Middle frontal gyrus (tissue), 1 donor: ENCODE measurements around the gene PRR14.

Experiments
- DNase-seq: peaks from one replicate; pipeline ENCODE4 v3.0.0-alpha.2; 2015; ENCODE audit warnings: low spot score; ENCODE audit errors: extremely low spot score

PRR14 gene

GRCh38 chr16:30658731-30659506, 8.2 kb downstream of the PRR14 start:
- peak; percentile 93 for DNase-seq

GRCh38 chr16:30659507-30660423, 9.0 kb downstream of the PRR14 start:
- no peak for DNase-seq

GRCh38 chr16:30660424-30661261, 9.9 kb downstream of the PRR14 start:
- DNase-seq = no peak

GRCh38 chr16:30662449-30662848, 11.7 kb downstream of the PRR14 start:
- DNase-seq = no peak

DNA sequence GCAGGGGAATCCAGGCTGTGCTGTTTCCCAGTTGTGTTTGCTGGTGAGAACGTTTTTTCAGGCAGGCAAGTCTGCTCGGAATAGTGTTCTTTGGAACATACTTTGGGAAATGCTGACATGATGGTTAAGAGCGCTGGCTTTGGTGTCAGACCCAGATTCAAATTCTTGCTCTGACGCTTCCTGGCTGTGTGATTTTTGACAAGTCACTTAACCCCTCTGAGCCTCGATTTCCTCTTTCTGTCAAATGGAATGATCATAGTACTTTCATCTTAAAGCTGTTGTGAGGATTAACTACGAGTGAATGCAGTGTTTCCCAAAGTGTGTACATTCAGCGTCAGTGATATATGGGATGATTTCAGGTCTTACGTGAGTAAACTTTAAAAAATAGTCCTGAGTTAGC, 12.3 kb downstream of the PRR14 start:
- no peak for DNase-seq

DNA sequence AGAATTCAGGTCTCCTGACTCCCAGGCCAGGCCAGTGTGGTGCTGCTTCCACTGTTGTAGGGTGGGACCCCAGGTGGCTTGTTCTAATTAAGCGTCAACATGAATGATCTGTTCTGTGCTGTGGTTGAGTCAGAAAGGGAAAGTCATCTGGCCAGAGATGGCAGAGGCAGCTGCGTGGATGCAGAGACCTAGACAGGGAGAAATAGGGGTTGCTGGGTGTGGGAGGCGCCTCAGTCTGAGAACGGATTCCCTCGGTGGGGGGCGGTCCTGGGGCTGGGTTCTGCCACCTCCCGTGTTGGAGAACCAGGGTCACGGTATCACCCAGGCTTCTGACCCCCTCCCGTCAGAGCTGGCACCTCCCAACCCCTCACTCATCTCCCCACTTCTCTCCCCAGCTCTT, 13.1 kb downstream of the PRR14 start:
- DNase-seq = no peak

GRCh38 chr16:30664616-30665109, 13.9 kb downstream of the PRR14 start:
- no peak for DNase-seq

- DNase-seq = no peak
Observed at GRCh38 chr16:30665155-30665829, 14.5 kb downstream of the PRR14 start.

- DNase-seq = no peak
Observed at GRCh38 chr16:30665830-30666190, 15.1 kb downstream of the PRR14 start.

GRCh38 chr16:30666681-30667080, 15.9 kb downstream of the PRR14 start:
- DNase-seq = no peak

DNA sequence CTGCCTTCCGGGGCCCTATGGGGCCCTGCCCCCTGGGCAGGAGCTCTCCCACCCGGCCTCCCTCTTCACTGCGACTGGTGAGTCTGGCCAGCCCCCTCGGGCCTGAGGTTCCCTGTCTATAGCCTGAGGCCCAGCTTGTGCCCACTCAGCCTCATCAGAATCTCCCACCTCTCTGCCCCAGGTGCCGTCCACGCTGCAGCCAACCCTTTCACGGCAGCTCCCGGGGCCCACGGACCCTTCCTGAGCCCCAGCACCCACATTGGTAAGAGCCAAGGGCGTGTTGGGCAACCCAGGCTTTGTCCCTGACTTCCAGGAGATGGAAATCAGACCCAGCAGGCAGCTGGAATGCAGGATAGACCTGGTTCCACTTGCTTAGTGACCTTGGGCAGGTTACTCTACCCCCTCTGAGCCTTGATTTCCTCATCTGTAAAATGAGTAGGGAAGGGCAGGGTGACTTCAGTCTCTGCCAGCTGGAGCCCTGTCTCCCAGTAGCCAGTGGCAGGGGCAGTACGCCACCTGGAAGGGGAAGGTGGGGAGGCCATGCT, 16.7 kb downstream of the PRR14 start:
- DNase-seq = no peak

GRCh38 chr16:30668393-30668792, 17.6 kb downstream of the PRR14 start:
- DNase-seq = no peak

GRCh38 chr16:30669026-30669902, 18.5 kb downstream of the PRR14 start:
- DNase-seq = no peak

DNA sequence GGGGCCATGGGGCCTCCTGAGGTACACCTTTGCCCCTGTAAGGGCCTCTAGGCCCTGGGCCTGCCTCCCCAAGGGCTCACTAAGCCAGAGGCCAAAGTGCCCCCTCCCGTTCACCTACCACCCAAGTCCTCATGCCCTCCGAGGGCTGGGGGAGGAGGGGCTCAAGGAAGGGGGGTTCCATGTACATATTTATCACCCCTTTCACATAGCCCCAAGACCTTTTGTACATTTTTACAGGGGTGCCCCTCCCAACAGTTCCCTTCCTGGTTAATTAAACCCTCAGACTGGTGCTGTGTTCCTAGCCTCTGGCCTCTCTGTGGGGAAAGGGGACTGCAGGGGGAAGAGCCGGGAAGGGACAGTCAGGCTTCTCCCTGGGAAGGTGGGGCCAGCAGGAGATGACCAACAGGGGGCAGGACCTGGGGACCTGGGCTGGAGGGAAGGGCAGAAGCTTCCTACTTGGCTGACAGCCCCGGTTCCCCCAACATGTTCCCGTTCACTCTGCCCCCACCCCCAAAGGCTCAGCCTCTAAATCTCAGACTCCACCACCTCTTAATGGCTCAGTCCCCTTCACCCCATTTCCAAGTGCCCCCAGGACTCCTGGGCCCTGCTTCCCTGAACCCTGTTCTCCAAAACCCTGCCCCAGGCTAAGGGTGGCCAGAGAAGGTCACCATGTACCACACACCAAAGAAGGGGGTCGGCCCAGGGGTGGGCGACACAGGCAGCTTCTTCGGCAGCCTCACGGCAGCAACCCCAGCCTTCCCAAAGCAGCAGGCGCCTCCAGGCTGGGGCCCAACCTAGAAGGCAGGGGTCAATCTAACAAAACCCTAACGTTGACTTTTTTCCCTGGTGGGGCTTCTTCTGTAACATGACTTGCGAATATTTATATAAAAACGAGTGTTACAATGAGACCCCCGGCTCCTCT, 19.4 kb downstream of the PRR14 start:
- DNase-seq = no peak

GRCh38 chr16:30675143-30675542, 24.4 kb downstream of the PRR14 start:
- DNase-seq = no peak

DNA sequence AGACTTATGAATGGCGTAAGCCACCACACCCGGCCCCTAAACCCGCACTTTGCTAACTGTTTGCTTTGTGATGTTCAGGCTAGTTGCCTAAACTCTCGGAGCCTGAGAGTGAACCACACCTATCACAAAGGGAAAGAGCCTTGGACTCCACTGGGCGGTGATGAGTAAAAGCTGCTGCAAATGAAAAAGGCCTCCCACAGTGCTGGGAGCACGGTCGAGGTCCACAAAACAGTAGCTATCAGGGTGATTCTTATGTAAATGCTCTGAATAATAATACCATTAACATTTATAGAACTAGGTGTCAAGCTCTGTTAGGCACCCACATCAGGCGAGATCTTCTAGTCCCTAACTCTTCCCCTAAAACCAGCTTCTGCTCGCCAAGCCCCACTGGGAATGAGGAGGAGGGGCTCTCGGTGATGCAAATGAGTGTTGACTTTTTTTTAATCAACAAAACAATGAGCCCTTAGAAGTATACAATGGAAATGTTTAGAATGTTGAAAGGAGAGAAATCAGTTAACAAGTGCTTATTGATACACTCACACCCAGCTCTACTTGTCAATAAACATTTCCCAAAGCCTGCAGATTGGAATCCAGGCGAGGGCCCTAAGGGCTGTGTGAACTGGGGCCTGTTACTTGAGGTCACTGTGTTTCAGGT, 27.3 kb downstream of the PRR14 start:
- DNase-seq = no peak

DNA sequence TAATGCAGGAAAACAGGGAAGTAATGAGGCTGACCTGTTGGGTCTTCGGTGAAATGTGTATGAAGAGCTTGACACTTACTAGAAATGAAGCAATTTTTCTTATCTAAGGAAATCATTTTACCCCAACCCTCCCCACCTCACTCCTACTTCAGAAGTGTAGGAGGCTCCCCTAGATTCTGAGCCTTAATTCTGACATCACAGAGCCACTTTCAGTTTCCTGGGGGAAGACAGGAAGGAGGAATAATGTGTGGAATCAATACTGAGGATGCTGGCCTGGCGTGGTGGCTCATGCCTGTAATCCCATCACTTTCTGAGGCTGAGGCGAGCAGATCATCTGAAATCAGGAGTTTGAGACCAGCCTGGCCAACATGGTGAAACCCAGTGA, 27.8 kb downstream of the PRR14 start:
- DNase-seq = no peak

DNA sequence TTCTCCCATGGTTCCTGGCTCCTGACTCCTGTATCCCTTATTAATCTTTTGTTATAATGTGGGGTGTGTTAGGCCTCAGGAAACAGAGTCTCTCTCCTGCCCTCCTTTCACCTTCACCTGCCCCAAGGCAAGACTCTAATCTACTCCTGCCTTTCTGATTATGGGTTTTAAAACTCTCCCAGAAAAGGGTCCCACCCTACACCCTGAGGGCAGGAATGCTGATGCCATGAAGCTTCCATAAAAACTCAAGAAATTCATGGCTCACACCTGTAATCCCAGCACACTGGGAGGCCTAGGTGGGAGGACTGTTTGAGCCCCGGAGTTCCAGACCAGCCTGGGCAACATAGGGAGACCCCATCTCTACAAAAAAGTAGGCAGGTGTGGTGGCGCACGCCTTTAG, 29.6 kb downstream of the PRR14 start:
- no peak for DNase-seq
